ENCODE results near the gene ATP5ME. TPM values are rescaled to one million over a fixed set of nuclear protein-coding genes. Genes with fewer than 3 reads are reported as not detected.

ATP5ME gene
- total RNA-seq, 2 experiments from 2014 or later, result 359 to 388 TPM

GRCh38 chr4:649293-649625, 24.8 kb downstream of the ATP5ME start:
- Histone ChIP-seq H3K36me3 (ENCODE audit: insufficient read depth, low read length) (no peaks in the 10 kb centered on the region), H3K9me2 (ENCODE audit: insufficient read depth, low read length) (no peaks in the 10 kb centered on the region), H2AFZ (ENCODE audit: low read length) (no peak overlapping the region), H3K27ac (ENCODE audit: low read depth, low read length, poor library complexity, severe bottlenecking) (no peak overlapping the region), H3K4me3 (ENCODE audit: low read depth, low read length, poor library complexity, severe bottlenecking) (no peak overlapping the region), H3K4me2 (ENCODE audit: low read length) (no peak overlapping the region), H4K20me1 (ENCODE audit: insufficient read depth, low read length) (no peaks in the 10 kb centered on the region), H3K79me2 (ENCODE audit: insufficient read depth, low read depth, low read length) (no peaks in the 10 kb centered on the region), H3K4me1 (ENCODE audit: insufficient read depth, low read length, poor library complexity, severe bottlenecking) (no peaks in the 10 kb centered on the region), H3K9me3 (ENCODE audit: low read length) (no peaks in the 10 kb centered on the region)
- intact Hi-C loops (cut with micrococcal nuclease; ENCODE audit: unreplicated experiment), result no loop called here
- TF ChIP-seq EZH2phosphoT487 (IDR thresholded peaks at IDR 0.05; ENCODE audit: borderline replicate concordance, low read depth, low read length) (no peak), CTCF (conservative IDR thresholded peaks at IDR 0.05; ENCODE audit: low read length) (no peak)
- no peak for DNase-seq (ENCODE audit: low spot score)
- POLR2A ChIA-PET, result no interaction called here
- CTCF ChIA-PET (ENCODE audit: unreplicated experiment), result no interaction called here
- no TSS peak for BruUV-seq (replicated peaks)

- no peak for DNase-seq (ENCODE audit: low spot score)
- Histone ChIP-seq H3K27ac (ENCODE audit: low read depth, low read length, poor library complexity, severe bottlenecking) (no peak overlapping the region), H4K20me1 (ENCODE audit: insufficient read depth, low read length) (no peaks in the 10 kb centered on the region), H2AFZ (ENCODE audit: low read length) (no peak overlapping the region), H3K4me2 (ENCODE audit: low read length) (no peak overlapping the region), H3K9me3 (ENCODE audit: low read length) (no peaks in the 10 kb centered on the region), H3K36me3 (ENCODE audit: insufficient read depth, low read length) (no peaks in the 10 kb centered on the region), H3K79me2 (ENCODE audit: insufficient read depth, low read depth, low read length) (no peaks in the 10 kb centered on the region), H3K9me2 (ENCODE audit: insufficient read depth, low read length) (no peaks in the 10 kb centered on the region), H3K4me3 (ENCODE audit: low read depth, low read length, poor library complexity, severe bottlenecking) (no peak overlapping the region), H3K4me1 (ENCODE audit: insufficient read depth, low read length, poor library complexity, severe bottlenecking) (no peaks in the 10 kb centered on the region)
- TF ChIP-seq EZH2phosphoT487 (IDR thresholded peaks at IDR 0.05; ENCODE audit: borderline replicate concordance, low read depth, low read length) (no peak), CTCF (conservative IDR thresholded peaks at IDR 0.05; ENCODE audit: low read length) (no peak)
- POLR2A ChIA-PET, result no interaction called here
- BruUV-seq (replicated peaks), result no TSS peak
- CTCF ChIA-PET (ENCODE audit: unreplicated experiment), result no interaction called here
- intact Hi-C loops (cut with micrococcal nuclease; ENCODE audit: unreplicated experiment), result no loop called here
Measured at GRCh38 chr4:648579-649292, 25.3 kb downstream of the ATP5ME start.

- TF ChIP-seq EZH2phosphoT487 (IDR thresholded peaks at IDR 0.05; ENCODE audit: borderline replicate concordance, low read depth, low read length) (no peak), CTCF (conservative IDR thresholded peaks at IDR 0.05; ENCODE audit: low read length) (no peak)
- CTCF ChIA-PET (ENCODE audit: unreplicated experiment), result no interaction called here
- Histone ChIP-seq H2AFZ (ENCODE audit: low read length) (no peak overlapping the region), H3K4me2 (ENCODE audit: low read length) (no peak overlapping the region), H3K4me1 (ENCODE audit: insufficient read depth, low read length, poor library complexity, severe bottlenecking) (no peaks in the 10 kb centered on the region), H4K20me1 (ENCODE audit: insufficient read depth, low read length) (no peaks in the 10 kb centered on the region), H3K4me3 (ENCODE audit: low read depth, low read length, poor library complexity, severe bottlenecking) (no peak overlapping the region), H3K9me3 (ENCODE audit: low read length) (no peaks in the 10 kb centered on the region), H3K36me3 (ENCODE audit: insufficient read depth, low read length) (no peaks in the 10 kb centered on the region), H3K9me2 (ENCODE audit: insufficient read depth, low read length) (no peaks in the 10 kb centered on the region), H3K27ac (ENCODE audit: low read depth, low read length, poor library complexity, severe bottlenecking) (no peak overlapping the region), H3K79me2 (ENCODE audit: insufficient read depth, low read depth, low read length) (no peaks in the 10 kb centered on the region)
- POLR2A ChIA-PET, result no interaction called here
- no TSS peak for BruUV-seq (replicated peaks)
- DNase-seq (ENCODE audit: low spot score), result no peak
- intact Hi-C loops (cut with micrococcal nuclease; ENCODE audit: unreplicated experiment), result no loop called here
Measured at GRCh38 chr4:647481-647880, 26.6 kb downstream of the ATP5ME start.
